ENCODE measurements around the gene EFHC1.

DNA sequence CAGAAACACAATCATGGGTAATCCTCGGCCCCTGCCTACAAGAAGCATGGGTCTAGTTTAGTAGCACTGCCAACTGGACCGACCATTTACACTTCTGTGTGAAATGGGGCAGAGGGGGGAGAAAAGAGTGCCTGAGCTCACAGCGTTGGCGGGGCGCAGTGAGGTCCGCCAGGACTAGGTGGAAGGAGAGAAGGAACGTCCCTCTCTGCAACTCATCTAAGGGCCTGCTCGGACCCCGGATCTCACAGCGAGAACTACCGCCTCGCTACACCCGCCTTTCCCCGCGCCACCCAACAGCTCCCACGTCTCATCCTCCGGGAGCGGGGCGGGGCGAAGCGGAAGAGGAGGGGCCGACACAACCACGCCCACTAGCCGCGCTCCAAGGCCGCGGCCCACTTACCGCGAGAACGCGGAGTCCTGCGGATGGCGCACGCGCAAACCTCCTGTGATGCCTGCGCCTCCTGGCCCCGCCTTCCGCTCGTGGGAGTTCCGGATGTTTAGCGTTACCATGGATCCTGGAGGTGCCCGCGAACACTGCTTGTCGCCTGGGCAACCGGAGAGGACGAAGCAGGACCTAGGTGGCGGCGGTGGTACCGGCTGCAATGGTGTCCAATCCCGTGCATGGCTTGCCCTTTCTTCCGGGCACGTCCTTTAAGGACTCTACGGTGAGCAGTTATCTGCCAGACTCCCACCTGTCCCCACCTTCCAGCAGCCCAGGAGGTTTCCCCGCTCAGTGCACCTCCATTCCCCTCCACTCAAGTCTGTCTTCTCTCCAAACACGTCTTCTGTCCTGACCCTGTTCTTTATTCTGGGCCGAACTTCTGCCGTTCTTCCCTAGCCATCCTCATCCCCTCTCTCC is at the start of gene EFHC1:
- TF ChIP-seq TCF7L2 (IDR thresholded peaks at IDR 0.05; ENCODE audit: low read depth, low read length) (no peak), POLR2AphosphoS5 (IDR thresholded peaks at IDR 0.05; ENCODE audit: low read depth, low read length) (peak; percentile 98), SIN3A (IDR thresholded peaks at IDR 0.05; ENCODE audit: borderline replicate concordance, insufficient read depth, low read depth, low read length) (peak; percentile 89; the same call in 1 of the 2 replicates)
- TF ChIP-seq, protein P1, sequence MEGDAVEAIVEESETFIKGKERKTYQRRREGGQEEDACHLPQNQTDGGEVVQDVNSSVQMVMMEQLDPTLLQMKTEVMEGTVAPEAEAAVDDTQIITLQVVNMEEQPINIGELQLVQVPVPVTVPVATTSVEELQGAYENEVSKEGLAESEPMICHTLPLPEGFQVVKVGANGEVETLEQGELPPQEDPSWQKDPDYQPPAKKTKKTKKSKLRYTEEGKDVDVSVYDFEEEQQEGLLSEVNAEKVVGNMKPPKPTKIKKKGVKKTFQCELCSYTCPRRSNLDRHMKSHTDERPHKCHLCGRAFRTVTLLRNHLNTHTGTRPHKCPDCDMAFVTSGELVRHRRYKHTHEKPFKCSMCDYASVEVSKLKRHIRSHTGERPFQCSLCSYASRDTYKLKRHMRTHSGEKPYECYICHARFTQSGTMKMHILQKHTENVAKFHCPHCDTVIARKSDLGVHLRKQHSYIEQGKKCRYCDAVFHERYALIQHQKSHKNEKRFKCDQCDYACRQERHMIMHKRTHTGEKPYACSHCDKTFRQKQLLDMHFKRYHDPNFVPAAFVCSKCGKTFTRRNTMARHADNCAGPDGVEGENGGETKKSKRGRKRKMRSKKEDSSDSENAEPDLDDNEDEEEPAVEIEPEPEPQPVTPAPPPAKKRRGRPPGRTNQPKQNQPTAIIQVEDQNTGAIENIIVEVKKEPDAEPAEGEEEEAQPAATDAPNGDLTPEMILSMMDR (IDR thresholded peaks at IDR 0.05) = no peak
- TF ChIP-seq, protein P2, sequence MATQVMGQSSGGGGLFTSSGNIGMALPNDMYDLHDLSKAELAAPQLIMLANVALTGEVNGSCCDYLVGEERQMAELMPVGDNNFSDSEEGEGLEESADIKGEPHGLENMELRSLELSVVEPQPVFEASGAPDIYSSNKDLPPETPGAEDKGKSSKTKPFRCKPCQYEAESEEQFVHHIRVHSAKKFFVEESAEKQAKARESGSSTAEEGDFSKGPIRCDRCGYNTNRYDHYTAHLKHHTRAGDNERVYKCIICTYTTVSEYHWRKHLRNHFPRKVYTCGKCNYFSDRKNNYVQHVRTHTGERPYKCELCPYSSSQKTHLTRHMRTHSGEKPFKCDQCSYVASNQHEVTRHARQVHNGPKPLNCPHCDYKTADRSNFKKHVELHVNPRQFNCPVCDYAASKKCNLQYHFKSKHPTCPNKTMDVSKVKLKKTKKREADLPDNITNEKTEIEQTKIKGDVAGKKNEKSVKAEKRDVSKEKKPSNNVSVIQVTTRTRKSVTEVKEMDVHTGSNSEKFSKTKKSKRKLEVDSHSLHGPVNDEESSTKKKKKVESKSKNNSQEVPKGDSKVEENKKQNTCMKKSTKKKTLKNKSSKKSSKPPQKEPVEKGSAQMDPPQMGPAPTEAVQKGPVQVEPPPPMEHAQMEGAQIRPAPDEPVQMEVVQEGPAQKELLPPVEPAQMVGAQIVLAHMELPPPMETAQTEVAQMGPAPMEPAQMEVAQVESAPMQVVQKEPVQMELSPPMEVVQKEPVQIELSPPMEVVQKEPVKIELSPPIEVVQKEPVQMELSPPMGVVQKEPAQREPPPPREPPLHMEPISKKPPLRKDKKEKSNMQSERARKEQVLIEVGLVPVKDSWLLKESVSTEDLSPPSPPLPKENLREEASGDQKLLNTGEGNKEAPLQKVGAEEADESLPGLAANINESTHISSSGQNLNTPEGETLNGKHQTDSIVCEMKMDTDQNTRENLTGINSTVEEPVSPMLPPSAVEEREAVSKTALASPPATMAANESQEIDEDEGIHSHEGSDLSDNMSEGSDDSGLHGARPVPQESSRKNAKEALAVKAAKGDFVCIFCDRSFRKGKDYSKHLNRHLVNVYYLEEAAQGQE (IDR thresholded peaks at IDR 0.05; ENCODE audit: insufficient read depth in 1 of 2, low read depth in 2 of 2, low read length in 1 of 2) = no peak

Data from Panc1 (cell line).